ENCODE data around the gene OASL. TPM values are rescaled to one million over a fixed set of nuclear protein-coding genes. Genes with fewer than 3 reads are reported as not detected.

OASL gene
- total RNA-seq (2021) = 1.7 and 2.7 TPM in 2 replicates
- percentile 36 among the genes with signal in this experiment for Bru-seq, nascent RNA
- BruChase-seq, experiment 1, labeled RNA remaining after a 2-hour chase = percentile 40 among the genes with signal in this experiment
- BruChase-seq, experiment 2, labeled RNA remaining after a 6-hour chase = percentile 43 among the genes with signal in this experiment
- long read RNA-seq, partial matches to known transcripts = 1 of 4 reads
- long read RNA-seq, other reads (novel, unspliced or antisense) = 0 of 4 reads

GRCh38 chr12:121038861-121039668, at the start of gene OASL:
Gene OASL (minus strand): TSS chr12:121039246. CDS start chr12:121038971, 275 bp downstream.
- CTCF ChIA-PET = no interaction called here
- H3K4me2 ChIP-seq = peak within 1 kb of the TSS; percentile 86
- peak; percentile 49 to 77 for DNase-seq
- H3K27me3 ChIP-seq (ENCODE audit: insufficient read depth, low read depth) = no peaks in the 10 kb centered on the region
- H3K9me2 ChIP-seq (ENCODE audit: insufficient read depth) = no peaks in the 10 kb centered on the region
- H3K27ac ChIP-seq = peak within 1 kb of the TSS; percentile 43; the same call in 1 of the 2 replicates
- H4K20me1 ChIP-seq (ENCODE audit: insufficient read depth) = no peaks in the 10 kb centered on the region
- no TSS peak for BruUV-seq (replicated peaks)
- no peaks in the 10 kb centered on the region for H3K79me2 ChIP-seq (ENCODE audit: low read depth)
- peaks cover 8% of the 10 kb centered on the region for H3F3A ChIP-seq (ENCODE audit: insufficient read depth, low read depth)
- H3K9me3 ChIP-seq (ENCODE audit: insufficient read depth, low read depth) = no peaks in the 10 kb centered on the region
- H2AFZ ChIP-seq = peak within 1 kb of the TSS; percentile 95
- H3K36me3 ChIP-seq (ENCODE audit: low read depth) = no peaks in the 10 kb centered on the region
- H3K4me1 ChIP-seq (replicated peaks; ENCODE audit: insufficient read depth) = peaks cover 24% of the 10 kb centered on the region
- POLR2A ChIA-PET (ENCODE audit: unreplicated experiment) = interaction anchor here (0.5 kb wide), 1 partner anchor 17 kb away, joined by 3 read pairs; no protein-coding TSS in a partner anchor
- peak within 1 kb of the TSS; percentile 47 for H3K4me3 ChIP-seq
- intact Hi-C loops (cut with micrococcal nuclease; ENCODE audit: unreplicated experiment) = no loop called here
- TF ChIP-seq EZH2 (IDR thresholded peaks at IDR 0.05; ENCODE audit: low read depth) (no peak), CTCF (conservative IDR thresholded peaks at IDR 0.05) (no peak)

- no peak overlapping the region for H2AFZ ChIP-seq
- ChIA-PET CTCF (no interaction called here), POLR2A (ENCODE audit: unreplicated experiment) (no interaction called here)
- no TSS peak for BruUV-seq (replicated peaks)
- H4K20me1 ChIP-seq (ENCODE audit: insufficient read depth) = no peaks in the 10 kb centered on the region
- no peaks in the 10 kb centered on the region for H3K79me2 ChIP-seq (ENCODE audit: low read depth)
- intact Hi-C loops (cut with micrococcal nuclease; ENCODE audit: unreplicated experiment) = no loop called here
- 0 out of 2 replicates have a peak, but pooled peaks cover 5% of the 10 kb centered on the region for H3K27me3 ChIP-seq (ENCODE audit: insufficient read depth, low read depth)
- DNase-seq = no peak
- H3F3A ChIP-seq (ENCODE audit: insufficient read depth, low read depth) = no peaks in the 10 kb centered on the region
- H3K36me3 ChIP-seq (ENCODE audit: low read depth) = no peaks in the 10 kb centered on the region
- TF ChIP-seq CTCF (conservative IDR thresholded peaks at IDR 0.05) (no peak), EZH2 (IDR thresholded peaks at IDR 0.05; ENCODE audit: low read depth) (no peak)
- no peaks in the 10 kb centered on the region for H3K9me3 ChIP-seq (ENCODE audit: insufficient read depth, low read depth)
- H3K4me2 ChIP-seq = no peak overlapping the region
- no peaks in the 10 kb centered on the region for H3K9me2 ChIP-seq (ENCODE audit: insufficient read depth)
- H3K4me1 ChIP-seq (replicated peaks; ENCODE audit: insufficient read depth) = no peaks in the 10 kb centered on the region
- H3K4me3 ChIP-seq = no peak overlapping the region
- H3K27ac ChIP-seq = no peak overlapping the region
Measured at GRCh38 chr12:121088195-121088585, 49.1 kb upstream of the OASL start.

- no peak for TF ChIP-seq EZH2 (IDR thresholded peaks at IDR 0.05; ENCODE audit: low read depth)
- TF ChIP-seq CTCF (conservative IDR thresholded peaks at IDR 0.05) = no peak
- Histone ChIP-seq H3K4me3 (no peak overlapping the region), H3K79me2 (ENCODE audit: low read depth) (no peaks in the 10 kb centered on the region), H3K9me2 (ENCODE audit: insufficient read depth) (no peaks in the 10 kb centered on the region), H3K4me2 (no peak overlapping the region), H3K4me1 (replicated peaks; ENCODE audit: insufficient read depth) (no peaks in the 10 kb centered on the region), H3K27me3 (ENCODE audit: insufficient read depth, low read depth) (0 out of 2 replicates have a peak, but pooled peaks cover 5% of the 10 kb centered on the region), H3F3A (ENCODE audit: insufficient read depth, low read depth) (no peaks in the 10 kb centered on the region), H3K27ac (no peak overlapping the region), H3K36me3 (ENCODE audit: low read depth) (no peaks in the 10 kb centered on the region), H4K20me1 (ENCODE audit: insufficient read depth) (no peaks in the 10 kb centered on the region), H2AFZ (no peak overlapping the region), H3K9me3 (ENCODE audit: insufficient read depth, low read depth) (no peaks in the 10 kb centered on the region)
- POLR2A ChIA-PET (ENCODE audit: unreplicated experiment) = no interaction called here
- intact Hi-C loops (cut with micrococcal nuclease; ENCODE audit: unreplicated experiment) = no loop called here
- BruUV-seq (replicated peaks) = no TSS peak
- CTCF ChIA-PET = no interaction called here
- no peak for DNase-seq
Measured at GRCh38 chr12:121087467-121088194, 48.6 kb upstream of the OASL start.
